SU-DHL-6 (cell line): ENCODE measurements around the gene DNM2.

Experiments used
- H2AFZ ChIP-seq: fragments of 200-600 bp; sonication (generic); 2 replicates; pipeline ENCODE4 v1.6.1; 2014; ENCODE audit warnings: low read depth, mild to moderate bottlenecking, moderate library complexity, mixed read lengths, antibody characterized with exemption, low read length; ENCODE audit not compliant: severe bottlenecking
- H3F3A ChIP-seq: fragments of 200-600 bp; shearing (Covaris generic); 2 replicates; pipeline ENCODE4 v1.6.0; 2016; ENCODE audit warnings: antibody characterized with exemption, mild to moderate bottlenecking; ENCODE audit not compliant: insufficient read depth
- H3K27ac ChIP-seq: fragments of 200-600 bp; sonication (generic); 2 replicates; pipeline ENCODE4 v1.5.1; 2016; ENCODE audit warnings: low read depth, mild to moderate bottlenecking, low read length, moderate library complexity, mixed read lengths
- H3K27me3 ChIP-seq: fragments of 200-600 bp; sonication (generic), shearing (Covaris generic); 2 replicates; pipeline ENCODE4 v1.6.0; 2014; ENCODE audit warnings: mild to moderate bottlenecking, low read length
- H3K36me3 ChIP-seq: fragments of 200-600 bp; sonication (generic); 2 replicates; pipeline ENCODE4 v1.6.1; 2014; ENCODE audit warnings: mild to moderate bottlenecking, low read length, mixed read lengths
- H3K4me2 ChIP-seq: fragments of 300-600, 200-600 bp; shearing (Covaris generic), sonication (generic); 2 replicates; pipeline ENCODE4 v1.6.0; 2014; ENCODE audit warnings: low read length, low read depth, mild to moderate bottlenecking; ENCODE audit not compliant: poor library complexity, severe bottlenecking
- H3K4me3 ChIP-seq: fragments of 200-600 bp; sonication (generic); 2 replicates; pipeline ENCODE4 v1.5.1; 2014; ENCODE audit warnings: antibody characterized with exemption, low read length, mild to moderate bottlenecking, mixed read lengths; ENCODE audit not compliant: insufficient read depth, poor library complexity, severe bottlenecking
- H3K79me2 ChIP-seq: fragments of 200-600 bp; sonication (generic); 2 replicates; pipeline ENCODE4 v1.6.1; 2014; ENCODE audit warnings: mild to moderate bottlenecking, low read length, moderate library complexity; ENCODE audit not compliant: insufficient read depth
- H3K9ac ChIP-seq: fragments of 200-600 bp; sonication (generic); 2 replicates; pipeline ENCODE4 v1.7.0; 2014; ENCODE audit warnings: mild to moderate bottlenecking, low read length
- H3K9me2 ChIP-seq: fragments of 200-600 bp; sonication (generic); replicated peaks from 2 replicates; pipeline ENCODE4 v1.6.1; 2014; ENCODE audit warnings: low read length; ENCODE audit not compliant: insufficient read depth
- H3K9me3 ChIP-seq: fragments of 200-600 bp; sonication (generic); 2 replicates; pipeline ENCODE4 v1.6.1; 2014; ENCODE audit warnings: low read length, mixed read lengths; ENCODE audit not compliant: insufficient read depth
- H4K20me1 ChIP-seq: fragments of 200-600 bp; sonication (generic); 2 replicates; pipeline ENCODE4 v1.6.1; 2014; ENCODE audit warnings: low read depth, mild to moderate bottlenecking, antibody characterized with exemption, low read length, moderate library complexity, mixed read lengths
- CTCF ChIP-seq: fragments of 200-600 bp; sonication (generic); IDR thresholded peaks from one replicate; pipeline ENCODE4 v1.5.1; 2017; ENCODE audit warnings: antibody characterized with exemption, mild to moderate bottlenecking, low read length, moderate library complexity; ENCODE audit not compliant: insufficient read depth, poor library complexity, severe bottlenecking
- EZH2phosphoT487 ChIP-seq: fragments of 200-600 bp; sonication (generic), shearing (Covaris generic); conservative IDR thresholded peaks from 2 replicates; pipeline ENCODE4 v1.6.1; 2018; ENCODE audit warnings: mild to moderate bottlenecking, antibody characterized with exemption, low read length, moderate library complexity, mixed read lengths

Gene DNM2

GRCh38 chr19:10796653-10797052 lies 78.8 kb downstream of the DNM2 start:
- no peaks in the 10 kb centered on the region for H3F3A ChIP-seq
- H3K36me3 ChIP-seq = peaks cover 3% of the 10 kb centered on the region; the same call in 1 of the 2 replicates
- no peak overlapping the region for H3K4me3 ChIP-seq
- no peaks in the 10 kb centered on the region for H3K9me3 ChIP-seq
- H3K9me2 ChIP-seq = no peaks in the 10 kb centered on the region
- no peak overlapping the region for H3K4me2 ChIP-seq
- no peaks in the 10 kb centered on the region for H3K79me2 ChIP-seq
- no peaks in the 10 kb centered on the region for H4K20me1 ChIP-seq
- no peak overlapping the region for H3K27ac ChIP-seq
- no peak overlapping the region for H2AFZ ChIP-seq
- no peaks in the 10 kb centered on the region for H3K27me3 ChIP-seq
- H3K9ac ChIP-seq = no peak overlapping the region
- TF ChIP-seq CTCF = no peak
- no peak for TF ChIP-seq EZH2phosphoT487

GRCh38 chr19:10797078-10797477 lies 79.2 kb downstream of the DNM2 start:
- H3K27ac ChIP-seq = no peak overlapping the region
- H3K4me2 ChIP-seq = no peak overlapping the region
- H3K36me3 ChIP-seq = peaks cover 3% of the 10 kb centered on the region; the same call in 1 of the 2 replicates
- no peaks in the 10 kb centered on the region for H3K9me3 ChIP-seq
- H2AFZ ChIP-seq = no peak overlapping the region
- H3K27me3 ChIP-seq = no peaks in the 10 kb centered on the region
- no peaks in the 10 kb centered on the region for H3K79me2 ChIP-seq
- TF ChIP-seq EZH2phosphoT487 = no peak
- no peak for TF ChIP-seq CTCF
- no peaks in the 10 kb centered on the region for H3F3A ChIP-seq
- no peaks in the 10 kb centered on the region for H3K9me2 ChIP-seq
- H3K9ac ChIP-seq = no peak overlapping the region
- H4K20me1 ChIP-seq = no peaks in the 10 kb centered on the region
- H3K4me3 ChIP-seq = no peak overlapping the region

GRCh38 chr19:10797541-10798256 lies 79.8 kb downstream of the DNM2 start:
- H4K20me1 ChIP-seq = no peaks in the 10 kb centered on the region
- H3K4me2 ChIP-seq = no peak overlapping the region
- H3K9me2 ChIP-seq = no peaks in the 10 kb centered on the region
- H3K79me2 ChIP-seq = no peaks in the 10 kb centered on the region
- H3K27me3 ChIP-seq = no peaks in the 10 kb centered on the region
- H3K36me3 ChIP-seq = peaks cover 3% of the 10 kb centered on the region; the same call in 1 of the 2 replicates
- H3F3A ChIP-seq = no peaks in the 10 kb centered on the region
- no peak overlapping the region for H3K9ac ChIP-seq
- H3K27ac ChIP-seq = no peak overlapping the region
- H3K9me3 ChIP-seq = no peaks in the 10 kb centered on the region
- no peak overlapping the region for H3K4me3 ChIP-seq
- TF ChIP-seq CTCF (no peak), EZH2phosphoT487 (no peak)
- H2AFZ ChIP-seq = no peak overlapping the region
